Iris pigment epithelial cell (primary cell): ENCODE measurements around the gene PCBP3.
"Not testable (repeated sequence)": the region's sequence is repeated elsewhere in the genome, so short reads cannot be mapped to it uniquely, and the experiment has no call there.

Experiments
- DNase-seq: peaks from one replicate; pipeline ENCODE4 v3.0.0-alpha.2; 2011; ENCODE audit warnings: low read depth

PCBP3 gene

DNA sequence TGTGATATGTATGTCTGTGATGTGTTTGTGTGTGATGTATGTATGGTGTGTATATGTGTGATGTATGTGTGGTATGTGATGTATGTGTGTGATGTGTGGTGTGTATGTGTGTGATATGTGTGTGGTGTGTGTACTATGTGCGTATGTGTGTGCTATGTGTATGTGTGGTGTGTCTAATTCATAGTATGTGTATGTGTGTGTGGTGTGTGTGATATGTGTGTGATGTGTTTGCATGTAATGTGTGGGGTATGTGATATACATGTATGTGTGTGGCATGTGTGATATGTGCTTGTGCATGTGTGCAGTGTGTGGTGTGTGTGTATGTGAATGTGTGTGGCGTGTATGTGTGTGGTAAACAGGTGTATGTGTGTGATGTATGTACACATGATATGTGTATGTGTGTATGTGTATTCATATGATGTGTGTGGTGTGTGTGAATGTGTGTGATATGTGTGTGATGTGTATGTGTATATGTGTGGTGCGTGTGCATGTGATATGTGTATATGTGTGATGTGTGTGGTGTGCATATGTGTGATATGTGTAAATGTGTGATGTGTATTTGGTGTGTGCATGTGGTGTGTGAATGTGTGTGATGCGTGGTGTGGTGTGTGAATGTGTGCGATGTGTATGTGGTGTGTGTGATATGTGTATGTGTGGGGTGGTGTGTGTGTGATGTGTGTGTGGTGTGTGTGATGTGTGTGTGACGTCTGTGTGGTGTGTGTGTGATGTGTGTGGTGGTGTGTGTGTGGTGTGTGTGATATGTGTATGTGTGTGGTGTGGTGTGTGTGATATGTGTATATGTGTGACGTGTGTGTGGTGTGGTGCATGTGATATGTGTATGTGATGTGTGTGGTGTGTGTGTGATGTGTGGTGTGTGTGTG lies 8.0 kb upstream of the PCBP3 start:
- no peak for DNase-seq

DNA sequence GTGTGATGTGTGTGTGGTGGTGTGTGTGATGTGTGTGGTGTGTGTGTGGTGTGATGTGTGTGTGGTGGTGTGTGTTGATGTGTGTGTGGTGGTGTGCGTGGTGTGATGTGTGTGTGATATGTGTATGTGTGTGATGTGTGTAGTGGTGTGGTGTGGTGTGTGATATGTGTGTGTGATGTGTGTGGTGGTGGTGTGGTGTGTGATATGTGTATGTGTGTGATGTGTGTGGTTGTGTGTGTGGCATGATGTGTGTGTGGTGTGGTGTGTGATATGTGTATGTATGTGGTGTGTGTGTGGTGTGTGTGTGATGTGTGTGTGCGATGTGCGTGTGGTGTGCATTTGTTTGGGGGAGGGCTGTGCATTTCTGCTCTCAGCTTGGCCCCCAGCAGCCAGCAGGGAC lies 7.1 kb upstream of the PCBP3 start:
- no peak for DNase-seq

DNA sequence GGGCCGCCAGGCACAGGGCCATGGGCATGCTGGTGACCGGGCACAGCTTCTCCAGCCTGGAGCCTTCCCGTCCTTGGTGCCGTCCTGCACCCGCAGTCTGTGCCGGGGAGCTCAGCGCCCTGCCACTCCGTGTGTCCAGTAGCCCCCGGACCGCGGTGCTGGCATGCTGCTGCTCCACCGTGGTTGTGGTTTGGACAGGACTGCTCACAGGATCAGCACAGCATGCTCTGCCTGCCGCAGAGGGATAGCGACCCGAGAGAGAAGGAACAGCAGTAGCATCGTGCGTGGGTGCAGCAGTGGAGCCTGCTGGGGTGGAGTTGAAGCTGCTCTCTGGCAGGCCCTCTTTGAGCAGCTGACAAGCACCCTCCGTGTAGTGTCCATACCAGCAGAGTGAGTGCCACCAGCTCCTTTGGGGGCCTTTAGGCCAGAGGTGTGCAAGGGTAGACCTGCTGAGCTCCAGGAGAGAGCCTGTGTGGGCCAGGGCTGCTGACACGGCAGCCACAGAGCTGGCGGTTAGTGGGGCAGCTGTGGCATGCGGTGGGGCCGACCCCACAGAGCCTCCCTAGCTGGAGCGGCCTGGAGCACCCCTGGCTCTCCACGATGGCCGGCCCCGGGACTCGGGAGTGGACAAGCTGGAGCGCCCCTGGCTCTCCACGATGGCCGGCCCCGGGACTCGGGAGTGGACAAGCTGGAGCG lies 6.4 kb upstream of the PCBP3 start:
- no peak for DNase-seq

DNA sequence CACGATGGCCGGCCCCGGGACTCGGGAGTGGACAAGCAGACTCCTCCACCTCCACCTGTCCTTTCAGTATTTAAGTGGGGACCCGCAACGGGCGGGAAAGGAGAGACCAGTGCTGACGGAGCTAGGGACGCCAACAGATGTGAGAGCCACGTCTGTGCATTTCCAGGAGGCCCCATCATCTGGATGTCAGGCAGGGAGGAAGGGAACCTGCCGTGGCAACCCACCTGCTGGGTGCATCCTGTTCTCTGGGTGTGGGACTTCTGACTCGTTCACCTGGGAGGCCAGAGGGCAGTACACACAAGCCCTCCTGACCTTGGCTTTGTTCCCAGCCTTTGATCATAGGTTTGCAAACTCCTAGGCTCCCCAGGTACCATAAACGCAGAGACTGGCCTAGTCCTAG lies 5.6 kb upstream of the PCBP3 start:
- no peak for DNase-seq

DNA sequence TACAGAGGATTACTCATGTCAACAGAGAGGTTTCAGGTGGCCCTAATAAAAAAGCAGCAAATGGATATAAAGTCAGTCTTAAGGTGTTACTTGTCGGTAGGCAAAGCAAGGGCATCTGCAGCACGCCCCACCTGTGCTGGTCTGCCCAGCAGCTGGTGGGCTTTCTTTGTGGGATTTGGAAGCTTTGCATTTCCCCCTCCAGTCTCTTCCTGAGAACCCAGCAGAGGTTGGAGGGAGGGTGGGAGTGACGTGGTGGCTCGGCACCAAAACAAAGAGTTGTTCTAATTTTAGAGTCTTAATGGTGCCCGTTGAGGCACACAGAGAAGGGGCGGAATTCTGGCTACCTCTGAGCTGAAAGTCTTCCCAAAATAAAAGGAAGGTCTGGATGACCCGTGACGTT lies 4.8 kb upstream of the PCBP3 start:
- DNase-seq: no peak

DNA sequence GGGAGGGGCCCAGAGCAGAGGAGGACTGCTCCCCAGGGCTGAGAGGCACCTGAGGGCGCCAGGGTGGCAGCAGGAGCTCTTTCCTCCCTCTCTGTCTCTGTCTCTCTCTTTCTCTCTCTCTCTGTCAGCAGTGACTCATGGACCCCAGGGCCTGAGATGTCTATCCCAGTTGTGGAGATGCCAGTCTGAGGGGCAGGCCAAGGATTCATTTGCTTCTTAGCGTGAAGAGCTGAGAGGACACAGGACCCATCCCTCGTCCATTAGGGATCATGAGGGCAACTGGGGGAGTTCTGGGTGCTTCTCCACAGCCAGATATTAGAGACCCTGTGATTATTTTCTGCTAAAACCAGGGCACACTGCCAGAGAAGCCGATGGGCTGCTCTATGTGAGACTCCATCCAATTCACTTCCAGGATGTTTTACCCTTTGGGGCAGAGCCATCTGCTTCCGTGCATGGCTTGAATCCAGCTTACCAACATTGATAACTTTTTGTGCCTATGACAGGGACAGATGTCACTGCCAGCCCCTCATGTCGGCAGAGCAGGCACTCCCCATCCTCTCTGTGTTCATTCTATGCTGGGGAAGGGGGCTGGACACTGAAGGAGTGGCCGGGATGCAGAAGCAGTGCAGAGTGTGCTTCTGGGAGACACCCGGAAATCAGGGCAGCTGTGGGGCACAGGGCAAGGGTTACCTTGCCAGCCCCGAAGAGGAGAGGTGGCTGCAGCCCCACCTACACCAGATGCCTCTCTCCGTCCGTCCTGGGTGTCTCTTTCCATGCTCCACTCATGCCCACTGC lies 4.1 kb upstream of the PCBP3 start:
- no peak for DNase-seq

DNA sequence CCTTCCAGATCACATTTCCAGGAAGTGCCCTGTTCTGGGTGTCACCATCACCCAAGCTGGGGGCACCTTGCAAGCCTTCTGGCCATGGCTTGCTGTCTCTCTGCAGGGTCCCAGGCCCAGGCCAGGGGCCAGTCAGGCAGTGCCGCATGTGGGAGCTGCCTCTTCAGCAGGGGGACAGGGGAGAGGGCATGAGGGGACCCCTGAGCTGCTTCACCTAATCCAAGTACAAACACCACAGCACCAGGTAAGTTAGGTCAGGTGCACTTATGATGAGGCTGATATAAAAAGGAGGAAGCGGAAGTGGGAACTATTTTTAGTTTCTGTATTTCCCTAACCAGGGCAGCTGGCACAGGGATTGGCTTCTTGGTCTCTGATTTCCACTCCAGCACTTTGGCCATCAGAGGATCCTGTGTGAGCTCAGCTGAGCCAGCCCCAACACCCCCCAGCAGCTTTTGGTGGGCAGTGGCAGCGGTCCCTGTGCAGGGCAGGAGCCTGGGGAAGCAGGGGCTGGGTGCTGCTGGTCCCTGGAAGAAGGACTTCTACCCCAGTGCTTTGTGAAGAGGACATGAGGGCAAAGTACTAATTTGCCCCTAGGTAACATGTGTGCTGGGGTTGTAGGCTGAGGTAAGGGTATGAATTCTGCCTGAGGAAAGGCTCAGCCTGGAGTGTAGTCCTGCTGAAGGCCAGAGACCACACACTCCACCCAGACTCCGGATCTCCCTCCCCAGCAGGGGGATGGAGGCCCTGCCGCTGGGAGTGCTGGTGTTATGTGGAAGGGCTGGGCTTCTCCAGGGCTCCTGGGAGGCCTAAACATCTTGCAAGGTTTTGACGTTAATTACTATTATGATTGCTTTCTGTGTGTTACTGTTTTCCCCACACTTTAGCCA lies 3.3 kb upstream of the PCBP3 start:
- no peak for DNase-seq

DNA sequence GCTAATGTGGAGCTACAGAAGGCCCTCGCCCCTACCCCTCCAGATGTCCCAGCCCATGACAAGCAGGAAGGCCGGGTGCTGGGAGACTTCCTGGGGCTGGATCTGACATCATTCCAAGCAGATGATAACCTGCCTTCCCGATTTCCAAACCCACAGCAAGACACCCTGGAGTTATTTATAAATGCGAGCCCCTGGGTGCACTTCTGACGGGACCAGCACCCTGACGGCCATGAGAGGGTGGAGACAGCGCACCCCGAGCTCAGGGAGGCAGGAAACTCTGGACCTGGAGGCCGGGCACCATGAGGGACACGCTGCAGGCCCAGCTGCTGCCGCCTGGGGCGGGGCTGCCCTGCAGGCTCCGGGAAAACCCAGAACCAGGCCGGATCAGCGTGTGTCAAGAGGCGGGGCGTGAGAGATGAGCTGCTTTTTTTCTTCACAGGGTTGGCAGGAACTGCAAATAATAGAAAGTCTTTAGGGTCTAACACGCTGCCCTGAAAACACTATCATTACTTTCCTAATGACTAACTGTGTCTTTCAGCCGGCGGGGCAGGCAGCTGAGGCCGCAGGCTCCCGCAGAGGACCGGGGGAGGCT lies 2.5 kb upstream of the PCBP3 start:
- DNase-seq: no peak

DNA sequence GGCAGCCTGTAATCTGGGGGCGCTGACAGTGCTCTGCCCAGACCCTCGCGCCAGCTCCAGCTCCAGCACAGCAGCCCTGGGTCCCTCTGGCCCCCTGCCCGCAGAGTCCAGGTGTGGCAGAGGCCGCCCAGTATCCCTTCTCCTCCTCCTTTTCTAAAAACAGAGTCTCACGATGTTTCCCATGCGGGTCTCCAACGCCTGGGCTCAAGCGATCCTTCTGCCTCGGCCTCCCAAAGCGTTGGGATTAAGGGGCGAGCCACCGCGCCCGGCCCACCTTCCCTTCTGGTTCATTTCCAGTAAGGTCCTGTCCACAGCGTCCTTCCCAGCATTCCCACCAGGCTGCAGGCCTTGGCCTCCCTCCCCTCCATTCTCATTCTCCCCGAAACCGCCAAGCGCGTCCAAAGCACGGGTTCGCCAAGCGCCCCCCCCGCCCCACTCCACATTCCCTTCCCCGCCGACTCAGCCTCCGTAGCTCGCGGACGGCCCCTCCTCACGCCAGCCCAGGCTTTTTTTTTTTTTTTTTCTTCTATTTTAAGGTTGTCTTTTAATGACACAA lies 2.0 kb upstream of the PCBP3 start:
- DNase-seq: no peak

DNA sequence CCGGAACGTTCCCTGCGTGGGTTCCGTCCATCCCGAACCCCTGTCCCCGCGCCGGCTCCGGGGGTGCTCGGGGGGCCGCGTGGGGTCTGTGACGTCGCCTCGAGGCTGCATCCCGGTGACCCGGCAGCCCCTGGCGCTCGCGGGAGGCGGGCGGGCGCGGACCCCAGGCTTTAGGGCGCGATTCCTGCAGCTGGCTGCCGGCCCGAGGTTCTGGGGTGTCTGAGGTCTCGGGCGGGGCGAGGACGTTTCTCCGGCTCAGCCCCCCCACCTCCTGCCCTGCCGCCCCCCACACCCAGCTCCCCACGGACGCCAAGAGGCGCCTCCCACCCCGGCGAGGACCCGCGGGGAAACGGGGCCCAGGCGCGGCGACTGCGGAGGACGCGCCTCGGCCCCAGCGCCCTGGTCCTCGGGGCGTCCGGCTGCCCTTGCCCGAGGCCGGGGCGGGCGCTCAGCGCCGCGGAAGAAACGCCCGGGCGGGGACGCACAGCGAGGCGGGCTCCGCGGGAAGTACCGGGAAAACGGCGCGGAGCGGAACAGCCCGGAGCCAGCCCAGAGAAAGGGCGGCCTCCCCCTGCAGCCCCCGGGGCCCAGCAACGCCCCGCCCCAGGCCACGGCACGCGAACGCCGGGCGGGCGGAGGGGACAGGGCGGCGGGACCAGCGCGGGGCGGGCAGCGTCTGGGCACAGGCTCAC lies 1.3 kb upstream of the PCBP3 start:
- DNase-seq: no peak

DNA sequence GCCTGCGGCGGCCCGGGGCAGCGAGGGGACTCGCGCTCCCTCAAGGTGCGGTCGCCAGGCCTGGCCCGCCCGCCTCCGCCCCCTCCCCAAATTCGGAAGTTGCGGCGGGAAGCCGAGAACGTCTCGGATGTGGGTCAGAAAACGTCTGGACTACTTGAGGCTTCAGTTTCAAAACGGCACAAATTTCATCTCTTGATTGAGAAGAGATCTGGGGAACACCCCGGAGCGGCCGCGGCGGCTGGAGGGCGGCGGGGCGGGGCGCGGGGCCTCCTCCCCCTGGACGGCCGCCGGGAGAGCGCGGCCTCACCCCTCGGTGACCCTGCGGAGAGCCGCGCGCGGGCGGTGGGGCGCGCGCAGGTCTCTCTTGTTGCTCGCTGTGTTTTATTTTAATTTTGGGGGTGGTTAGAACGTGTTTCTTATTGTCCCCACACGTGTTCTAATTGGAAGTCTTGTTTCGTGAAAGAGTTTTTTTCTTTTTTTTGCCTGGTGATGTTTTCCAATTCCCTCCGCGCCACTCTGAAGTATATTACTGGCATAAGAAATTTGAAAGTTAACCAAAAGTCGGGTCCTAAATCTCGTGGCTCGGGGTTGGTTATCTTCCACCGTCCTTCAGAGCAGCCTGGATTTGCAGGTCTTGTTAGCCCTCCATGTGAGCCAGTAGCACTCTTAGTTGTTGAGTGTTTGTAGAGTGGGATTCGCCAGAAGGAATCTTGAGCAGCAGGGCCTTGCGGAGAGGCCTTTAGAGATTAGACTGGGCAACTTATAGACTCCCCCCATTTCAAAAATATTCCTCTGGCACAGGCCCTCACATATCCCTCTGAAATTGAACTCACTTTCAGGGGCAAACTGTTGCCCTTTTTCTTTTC lies 749 bp downstream of the PCBP3 start:
- DNase-seq: peak; percentile 43

DNA sequence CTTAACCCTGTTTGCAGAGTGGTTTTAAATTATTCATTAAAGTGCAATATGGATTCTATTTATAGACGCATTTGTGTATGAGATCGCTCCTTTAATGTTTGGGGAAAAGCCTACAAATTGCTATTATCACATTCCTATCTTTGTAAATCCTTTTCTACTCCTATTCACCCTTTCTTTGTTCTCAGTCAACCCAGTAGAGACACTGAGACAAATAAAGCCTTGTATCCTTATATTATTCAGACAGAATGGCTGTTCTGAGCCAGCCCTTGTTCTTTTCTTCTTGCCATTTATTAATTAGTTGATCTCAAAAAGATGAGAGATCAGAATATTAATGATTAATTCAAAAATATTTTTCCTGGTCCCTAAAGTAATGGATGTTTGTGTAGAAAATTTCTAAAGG lies 8.4 kb downstream of the PCBP3 start:
- DNase-seq: no peak

DNA sequence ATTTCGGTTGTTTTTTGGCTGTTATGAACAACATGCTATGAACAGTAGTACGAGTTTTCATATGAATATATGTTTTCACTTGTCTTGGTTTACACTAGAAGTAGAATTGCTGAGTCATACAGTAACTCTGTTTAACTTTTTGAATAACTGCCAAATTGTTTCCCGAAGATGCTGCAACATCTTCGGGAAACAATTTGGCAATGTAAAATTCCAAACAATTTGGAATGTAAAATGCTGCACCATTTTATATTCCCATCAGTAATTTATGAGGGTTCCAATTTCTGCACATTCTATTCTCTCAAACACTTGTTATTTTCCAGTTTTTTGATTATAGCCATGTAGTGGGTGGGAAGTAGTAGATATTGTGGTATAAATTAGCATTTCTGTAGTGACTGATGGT lies 11.6 kb downstream of the PCBP3 start:
- peak; percentile 63 for DNase-seq

DNA sequence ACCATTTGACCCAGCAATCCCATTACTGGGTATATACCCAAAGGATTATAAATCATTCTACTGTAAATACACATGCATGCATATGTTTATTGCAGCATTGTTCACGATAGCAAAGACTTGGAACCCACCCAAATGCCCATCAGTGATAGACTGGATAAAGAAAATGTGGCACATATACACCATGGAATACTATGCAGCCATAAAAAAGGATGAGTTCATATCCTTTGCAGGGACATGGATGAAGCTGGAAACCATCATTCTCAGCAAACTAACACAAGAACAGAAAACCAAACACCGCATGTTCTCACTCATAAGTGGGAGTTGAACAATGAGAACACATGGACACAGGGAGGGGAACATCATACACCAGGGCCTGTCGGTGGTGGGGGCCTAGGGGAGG lies 12.6 kb downstream of the PCBP3 start:
- not testable (repeated sequence) for DNase-seq

DNA sequence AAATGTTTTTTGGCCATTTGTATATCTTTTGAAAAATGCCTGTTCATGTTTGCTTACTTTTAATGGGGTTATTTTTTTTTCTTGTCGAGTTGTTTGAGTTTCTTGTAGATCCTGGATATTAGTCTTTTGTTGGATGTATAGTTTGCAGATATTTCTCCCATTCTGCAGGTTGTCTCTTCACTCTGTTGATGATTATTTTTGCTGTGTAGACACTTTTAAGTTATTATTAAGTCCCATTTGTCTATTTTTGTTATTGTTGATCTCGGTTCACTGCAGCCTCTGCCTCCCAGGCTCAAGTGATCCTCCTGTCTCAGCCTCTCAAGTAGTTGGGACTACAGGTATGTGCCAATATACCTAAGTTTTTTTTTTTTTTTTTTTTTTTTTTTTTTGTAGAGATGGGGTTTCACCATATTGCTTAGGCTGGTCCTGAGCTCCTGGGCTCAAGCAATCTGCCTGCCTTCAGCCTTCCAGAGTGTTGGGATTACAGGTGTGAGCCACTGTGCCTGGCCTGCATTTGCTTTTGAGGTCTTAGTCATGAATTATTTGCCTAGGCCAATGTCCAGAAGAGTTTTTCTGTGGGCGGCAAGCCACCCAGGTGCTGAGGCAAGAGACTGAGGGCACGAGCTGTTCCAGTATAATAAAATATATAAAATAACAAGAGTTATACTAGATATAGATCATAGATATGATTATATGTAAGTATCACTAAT lies 18.5 kb downstream of the PCBP3 start:
- DNase-seq: not testable (repeated sequence)

DNA sequence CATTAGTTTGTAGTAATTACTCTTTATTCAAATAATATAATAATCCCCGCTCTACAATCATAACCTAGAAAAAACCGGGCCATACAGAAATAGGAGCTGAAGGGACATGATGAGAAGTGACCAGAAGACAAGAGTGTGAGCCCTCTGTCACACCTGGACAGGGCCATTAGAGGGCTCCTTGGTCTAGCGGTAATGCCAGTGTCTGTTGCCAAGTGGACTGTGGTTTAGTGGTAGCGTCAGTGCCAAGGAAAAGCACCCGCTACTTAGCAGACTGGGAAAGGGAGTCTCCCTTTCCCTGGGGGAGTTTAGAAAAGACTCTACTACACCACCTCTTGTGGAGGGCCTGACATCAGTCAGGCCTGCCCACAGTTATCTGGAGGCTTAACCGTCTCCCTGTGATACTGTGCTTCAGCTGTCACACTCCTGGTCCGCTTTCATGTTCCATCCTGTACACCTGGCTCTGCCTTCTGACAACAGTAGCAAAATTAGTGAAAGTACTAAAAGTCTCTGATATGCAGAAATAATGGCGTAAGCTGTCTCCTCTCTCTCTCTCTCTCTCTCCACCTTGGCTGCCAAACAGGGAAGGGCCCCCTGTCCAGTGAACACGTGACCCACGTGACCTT lies 19.2 kb downstream of the PCBP3 start:
- not testable (repeated sequence) for DNase-seq

DNA sequence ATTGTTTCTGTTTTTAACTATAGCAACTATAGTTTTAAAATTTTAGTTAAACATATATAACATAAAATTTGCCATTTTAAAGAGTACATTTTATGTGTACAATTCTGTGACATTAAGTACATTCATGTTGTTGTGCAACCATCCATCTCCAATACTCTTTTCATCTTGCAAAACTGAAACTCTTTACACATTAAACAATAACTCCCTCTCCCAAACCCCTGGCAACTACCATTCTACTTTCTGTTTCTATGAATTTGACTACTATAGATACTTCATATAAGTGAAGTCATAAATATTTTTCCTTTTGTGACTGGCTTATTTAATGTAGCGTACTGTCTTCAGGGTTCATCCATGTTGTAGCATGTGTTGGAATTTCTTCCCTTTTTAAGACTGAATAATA lies 25.9 kb downstream of the PCBP3 start:
- no peak for DNase-seq

DNA sequence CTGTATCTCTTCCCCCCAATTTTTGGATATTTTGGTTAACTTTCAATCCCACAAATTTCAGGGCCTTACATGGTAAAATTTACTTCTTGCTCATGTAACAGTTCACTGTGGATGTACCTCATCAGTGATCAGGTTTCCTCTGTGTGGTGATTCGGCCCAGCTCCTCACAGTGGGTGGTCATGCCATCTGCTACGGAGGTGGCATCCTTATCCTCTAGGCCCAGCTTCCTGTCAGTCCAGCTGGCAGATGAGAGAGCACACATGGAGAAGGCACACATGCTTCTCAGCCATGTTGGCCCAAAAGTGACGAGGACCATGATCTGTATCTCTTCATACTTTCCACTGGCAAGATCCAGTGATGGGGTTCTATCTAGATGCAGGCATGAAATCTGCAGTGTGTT lies 27.2 kb downstream of the PCBP3 start:
- DNase-seq: no peak
